ENCODE measurements around the gene KCNH1.

The KCNH1 gene

DNA sequence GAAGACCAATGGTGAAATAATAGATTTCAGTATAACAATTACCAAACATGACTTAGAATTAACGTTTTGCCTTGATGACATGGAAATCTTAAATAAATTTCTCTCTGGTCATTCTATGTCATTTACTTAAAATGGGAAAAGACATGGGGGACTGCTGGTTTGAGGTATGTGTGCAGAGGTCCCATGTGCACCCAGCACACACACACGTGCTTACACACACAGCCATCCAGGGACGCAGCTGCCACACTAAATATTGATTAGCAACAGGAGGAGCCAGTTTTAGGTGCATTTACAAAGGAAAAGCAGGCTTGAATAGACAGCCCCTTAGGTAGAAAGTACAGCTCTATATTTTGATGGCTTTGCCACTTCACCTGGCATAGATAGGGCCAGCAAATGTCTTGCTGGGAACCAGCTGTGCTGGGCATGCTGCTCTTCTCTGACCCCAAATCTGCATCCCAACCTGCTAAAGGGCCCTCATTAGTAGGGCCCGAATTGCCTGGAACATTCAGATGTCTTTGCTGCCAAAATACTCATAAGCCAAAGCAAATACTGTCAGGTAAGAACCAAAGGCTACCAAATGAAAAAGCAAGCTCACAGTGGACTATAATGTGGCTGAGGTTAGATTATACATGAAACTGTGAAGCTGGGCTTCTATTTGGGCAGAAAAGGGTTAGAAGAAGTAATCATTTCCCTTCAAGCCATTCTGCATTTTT, 405.4 kb downstream of the KCNH1 start:
- Histone ChIP-seq H4K8ac (ENCODE audit: low read depth, low read length) (no peak overlapping the region), H2AK5ac (ENCODE audit: low read length) (no peak overlapping the region), H3K9ac (ENCODE audit: low read length) (no peak overlapping the region), H3K79me1 (ENCODE audit: low read length) (no peaks in the 10 kb centered on the region), H3K4ac (ENCODE audit: low read depth, low read length) (no peak overlapping the region), H3K18ac (ENCODE audit: low read length) (no peak overlapping the region), H3K4me3 (ENCODE audit: low read length) (no peak overlapping the region), H2BK120ac (ENCODE audit: low read depth, low read length) (no peak overlapping the region), H2BK5ac (ENCODE audit: low read length) (no peak overlapping the region), H3K56ac (ENCODE audit: low read length) (no peak overlapping the region), H3K79me2 (ENCODE audit: control insufficient read depth, insufficient read depth, low read length) (no peaks in the 10 kb centered on the region), H2BK15ac (replicated peaks; ENCODE audit: low read depth) (no peak overlapping the region), H4K5ac (ENCODE audit: low read length) (no peak overlapping the region), H3K4me1 (ENCODE audit: control insufficient read depth, low read depth, low read length) (no peaks in the 10 kb centered on the region), H3K23ac (ENCODE audit: low read length) (no peak overlapping the region), H3K4me2 (ENCODE audit: low read length) (no peak overlapping the region), H3K27me3 (ENCODE audit: insufficient read depth, low read length, poor library complexity) (no peaks in the 10 kb centered on the region), H3K27ac (ENCODE audit: low read depth, low read length) (no peak overlapping the region), H3K36me3 (ENCODE audit: control insufficient read depth, insufficient read depth, low read length) (no peaks in the 10 kb centered on the region)
- no peak for DNase-seq
- no CpG with 5 or more reads among the region's 4 CpGs for WGBS (ENCODE audit: extremely low coverage, insufficient coverage, low lambda C conversion rate)

DNA sequence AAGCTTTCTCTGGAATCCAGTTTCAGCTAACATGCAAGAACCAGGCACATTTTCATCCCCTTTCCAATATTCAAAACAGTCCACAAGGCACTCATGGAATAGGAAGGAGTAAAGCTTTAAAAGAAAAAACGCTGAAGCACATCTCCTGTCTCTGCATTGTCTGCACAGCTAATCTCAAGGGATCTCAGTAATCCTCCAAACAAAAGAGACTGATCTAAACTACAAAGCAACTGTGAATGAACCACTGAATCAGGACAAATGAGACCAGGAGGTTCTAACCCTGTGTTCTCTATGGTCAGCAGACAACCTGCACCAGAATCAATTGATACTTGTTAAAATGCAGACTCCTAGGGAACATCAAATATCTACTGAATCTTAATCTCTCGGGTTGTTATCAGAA, 406.2 kb downstream of the KCNH1 start:
- H3K4me3 ChIP-seq (ENCODE audit: low read length) = no peak overlapping the region
- WGBS (ENCODE audit: extremely low coverage, insufficient coverage, low lambda C conversion rate) = no CpG with 5 or more reads among the region's 2 CpGs

DNA sequence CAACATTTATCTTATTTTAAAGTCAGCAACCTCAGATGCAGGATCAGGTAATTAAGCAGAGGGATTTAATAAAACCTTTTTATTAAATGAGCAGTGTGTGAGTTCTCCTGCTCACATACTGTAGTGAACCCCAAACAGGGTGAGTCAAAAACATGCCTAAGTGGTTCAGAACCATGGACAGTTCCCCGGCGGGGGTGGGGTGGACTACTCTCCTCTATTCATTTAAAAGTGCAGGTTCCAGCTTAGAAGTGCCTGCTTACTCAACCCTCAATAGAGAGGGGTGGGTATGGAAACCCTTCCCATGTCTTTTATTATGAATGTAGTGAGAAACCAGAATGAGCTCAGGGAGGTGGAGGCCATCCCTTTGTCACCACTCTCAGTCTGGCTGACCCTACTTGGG, 407.3 kb downstream of the KCNH1 start:
- no peak overlapping the region for H4K8ac ChIP-seq (ENCODE audit: low read depth, low read length)
- no peak overlapping the region for H4K5ac ChIP-seq (ENCODE audit: low read length)
- H3K79me1 ChIP-seq (ENCODE audit: low read length) = no peaks in the 10 kb centered on the region
- no peak overlapping the region for H3K23ac ChIP-seq (ENCODE audit: low read length)
- no peak overlapping the region for H3K4me2 ChIP-seq (ENCODE audit: low read length)
- no peaks in the 10 kb centered on the region for H3K27me3 ChIP-seq (ENCODE audit: insufficient read depth, low read length, poor library complexity)
- H3K27ac ChIP-seq (ENCODE audit: low read depth, low read length) = no peak overlapping the region
- H3K18ac ChIP-seq (ENCODE audit: low read length) = no peak overlapping the region
- no peak overlapping the region for H2BK120ac ChIP-seq (ENCODE audit: low read depth, low read length)
- H3K4me3 ChIP-seq (ENCODE audit: low read length) = no peak overlapping the region
- H3K4ac ChIP-seq (ENCODE audit: low read depth, low read length) = no peak overlapping the region
- H3K79me2 ChIP-seq (ENCODE audit: control insufficient read depth, insufficient read depth, low read length) = no peaks in the 10 kb centered on the region
- no peak overlapping the region for H2AK5ac ChIP-seq (ENCODE audit: low read length)
- DNase-seq = peak; percentile 68
- no CpG with 5 or more reads among the region's 2 CpGs for WGBS (ENCODE audit: extremely low coverage, insufficient coverage, low lambda C conversion rate)
- H3K4me1 ChIP-seq (ENCODE audit: control insufficient read depth, low read depth, low read length) = no peaks in the 10 kb centered on the region
- H3K56ac ChIP-seq (ENCODE audit: low read length) = no peak overlapping the region
- H3K9ac ChIP-seq (ENCODE audit: low read length) = no peak overlapping the region
- H2BK5ac ChIP-seq (ENCODE audit: low read length) = no peak overlapping the region
- H3K36me3 ChIP-seq (ENCODE audit: control insufficient read depth, insufficient read depth, low read length) = no peaks in the 10 kb centered on the region
- H2BK15ac ChIP-seq (replicated peaks; ENCODE audit: low read depth) = no peak overlapping the region

More for the DNA sequence above, 406.2 kb downstream of the KCNH1 start:
- no peak overlapping the region for H3K4ac ChIP-seq (ENCODE audit: low read depth, low read length)
- no peak overlapping the region for H2BK120ac ChIP-seq (ENCODE audit: low read depth, low read length)
- no peak overlapping the region for H2AK5ac ChIP-seq (ENCODE audit: low read length)
- no peak overlapping the region for H2BK15ac ChIP-seq (replicated peaks; ENCODE audit: low read depth)
- H2BK5ac ChIP-seq (ENCODE audit: low read length) = no peak overlapping the region
- no peak overlapping the region for H3K9ac ChIP-seq (ENCODE audit: low read length)
- H3K79me1 ChIP-seq (ENCODE audit: low read length) = no peaks in the 10 kb centered on the region
- H3K36me3 ChIP-seq (ENCODE audit: control insufficient read depth, insufficient read depth, low read length) = no peaks in the 10 kb centered on the region
- no peak overlapping the region for H3K18ac ChIP-seq (ENCODE audit: low read length)
- no peak overlapping the region for H3K56ac ChIP-seq (ENCODE audit: low read length)
- no peaks in the 10 kb centered on the region for H3K4me1 ChIP-seq (ENCODE audit: control insufficient read depth, low read depth, low read length)
- no peak overlapping the region for H3K23ac ChIP-seq (ENCODE audit: low read length)
- no peak overlapping the region for H4K5ac ChIP-seq (ENCODE audit: low read length)
- H3K79me2 ChIP-seq (ENCODE audit: control insufficient read depth, insufficient read depth, low read length) = no peaks in the 10 kb centered on the region
- H3K27me3 ChIP-seq (ENCODE audit: insufficient read depth, low read length, poor library complexity) = no peaks in the 10 kb centered on the region
- no peak overlapping the region for H3K4me2 ChIP-seq (ENCODE audit: low read length)
- H3K27ac ChIP-seq (ENCODE audit: low read depth, low read length) = no peak overlapping the region
- DNase-seq = no peak
- H4K8ac ChIP-seq (ENCODE audit: low read depth, low read length) = no peak overlapping the region

DNA sequence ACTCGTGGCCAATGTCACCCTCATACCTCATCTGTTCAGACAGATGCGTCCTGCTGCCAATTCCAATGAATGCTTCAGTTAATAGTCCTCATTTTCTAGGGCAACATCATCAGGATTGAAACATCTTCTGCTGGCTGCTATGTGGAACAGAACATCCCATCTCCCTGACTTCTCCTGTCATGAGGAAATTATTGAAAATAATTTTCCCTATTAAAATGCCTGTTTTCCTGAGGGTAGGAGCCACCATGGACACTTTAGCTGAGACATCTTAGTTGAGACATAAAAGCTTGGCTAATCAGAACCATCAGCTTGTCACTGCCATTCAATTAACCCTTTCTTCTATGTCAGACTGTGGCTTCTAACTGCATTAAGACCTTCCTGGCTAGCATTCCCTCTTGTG, 409.2 kb downstream of the KCNH1 start:
- no peaks in the 10 kb centered on the region for H3K79me2 ChIP-seq (ENCODE audit: control insufficient read depth, insufficient read depth, low read length)
- H3K79me1 ChIP-seq (ENCODE audit: low read length) = no peaks in the 10 kb centered on the region
- H3K23ac ChIP-seq (ENCODE audit: low read length) = no peak overlapping the region
- H3K4ac ChIP-seq (ENCODE audit: low read depth, low read length) = no peak overlapping the region
- no peak overlapping the region for H2BK5ac ChIP-seq (ENCODE audit: low read length)
- no peak for DNase-seq
- H3K18ac ChIP-seq (ENCODE audit: low read length) = no peak overlapping the region
- no peak overlapping the region for H2BK120ac ChIP-seq (ENCODE audit: low read depth, low read length)
- no peaks in the 10 kb centered on the region for H3K4me1 ChIP-seq (ENCODE audit: control insufficient read depth, low read depth, low read length)
- no CpG with 5 or more reads among the region's 2 CpGs for WGBS (ENCODE audit: extremely low coverage, insufficient coverage, low lambda C conversion rate)
- no peaks in the 10 kb centered on the region for H3K36me3 ChIP-seq (ENCODE audit: control insufficient read depth, insufficient read depth, low read length)
- no peak overlapping the region for H3K56ac ChIP-seq (ENCODE audit: low read length)
- H3K27me3 ChIP-seq (ENCODE audit: insufficient read depth, low read length, poor library complexity) = no peaks in the 10 kb centered on the region
- no peak overlapping the region for H4K8ac ChIP-seq (ENCODE audit: low read depth, low read length)
- H2BK15ac ChIP-seq (replicated peaks; ENCODE audit: low read depth) = no peak overlapping the region
- H2AK5ac ChIP-seq (ENCODE audit: low read length) = no peak overlapping the region
- H3K9ac ChIP-seq (ENCODE audit: low read length) = no peak overlapping the region
- H3K27ac ChIP-seq (ENCODE audit: low read depth, low read length) = no peak overlapping the region
- H4K5ac ChIP-seq (ENCODE audit: low read length) = no peak overlapping the region
- H3K4me3 ChIP-seq (ENCODE audit: low read length) = no peak overlapping the region
- H3K4me2 ChIP-seq (ENCODE audit: low read length) = no peak overlapping the region

DNA sequence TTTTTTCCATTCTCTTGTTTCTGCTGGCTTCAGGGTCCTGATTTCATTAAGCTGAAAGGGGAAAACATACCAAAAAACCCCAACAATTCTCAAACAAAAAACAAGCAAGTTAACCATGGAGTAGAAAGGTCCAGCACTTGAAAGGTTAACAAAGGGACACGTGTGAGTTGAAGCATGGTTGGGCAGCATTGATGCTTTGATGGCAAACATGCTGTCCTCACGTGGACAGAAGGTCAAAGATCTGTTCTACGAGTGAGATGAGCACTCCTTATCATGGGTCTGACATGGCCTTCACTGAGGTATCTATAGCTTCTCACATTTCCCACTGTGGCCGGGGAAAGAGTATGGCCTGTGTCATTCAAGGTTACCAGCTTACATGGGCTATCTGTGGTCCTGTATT, 410.3 kb downstream of the KCNH1 start:
- no peak for DNase-seq

More for the DNA sequence above, 410.3 kb downstream of the KCNH1 start:
- no peak overlapping the region for H2BK15ac ChIP-seq (replicated peaks; ENCODE audit: low read depth)
- H3K56ac ChIP-seq (ENCODE audit: low read length) = no peak overlapping the region
- no peak overlapping the region for H3K18ac ChIP-seq (ENCODE audit: low read length)
- no peak overlapping the region for H3K4ac ChIP-seq (ENCODE audit: low read depth, low read length)
- H3K79me2 ChIP-seq (ENCODE audit: control insufficient read depth, insufficient read depth, low read length) = no peaks in the 10 kb centered on the region
- no peak overlapping the region for H4K5ac ChIP-seq (ENCODE audit: low read length)
- no CpG with 5 or more reads among the region's 4 CpGs for WGBS (ENCODE audit: extremely low coverage, insufficient coverage, low lambda C conversion rate)
- H4K8ac ChIP-seq (ENCODE audit: low read depth, low read length) = no peak overlapping the region
- no peak overlapping the region for H3K4me2 ChIP-seq (ENCODE audit: low read length)
- H3K9ac ChIP-seq (ENCODE audit: low read length) = no peak overlapping the region
- H3K27ac ChIP-seq (ENCODE audit: low read depth, low read length) = no peak overlapping the region
- no peaks in the 10 kb centered on the region for H3K27me3 ChIP-seq (ENCODE audit: insufficient read depth, low read length, poor library complexity)
- H2BK5ac ChIP-seq (ENCODE audit: low read length) = no peak overlapping the region
- no peak overlapping the region for H2BK120ac ChIP-seq (ENCODE audit: low read depth, low read length)
- no peaks in the 10 kb centered on the region for H3K4me1 ChIP-seq (ENCODE audit: control insufficient read depth, low read depth, low read length)
- no peak overlapping the region for H2AK5ac ChIP-seq (ENCODE audit: low read length)
- no peak overlapping the region for H3K4me3 ChIP-seq (ENCODE audit: low read length)
- H3K36me3 ChIP-seq (ENCODE audit: control insufficient read depth, insufficient read depth, low read length) = no peaks in the 10 kb centered on the region
- no peak overlapping the region for H3K23ac ChIP-seq (ENCODE audit: low read length)
- H3K79me1 ChIP-seq (ENCODE audit: low read length) = no peaks in the 10 kb centered on the region

All from mesendoderm (in vitro differentiated cells).